Measurements from ENCODE around the gene DGCR6.

DNA sequence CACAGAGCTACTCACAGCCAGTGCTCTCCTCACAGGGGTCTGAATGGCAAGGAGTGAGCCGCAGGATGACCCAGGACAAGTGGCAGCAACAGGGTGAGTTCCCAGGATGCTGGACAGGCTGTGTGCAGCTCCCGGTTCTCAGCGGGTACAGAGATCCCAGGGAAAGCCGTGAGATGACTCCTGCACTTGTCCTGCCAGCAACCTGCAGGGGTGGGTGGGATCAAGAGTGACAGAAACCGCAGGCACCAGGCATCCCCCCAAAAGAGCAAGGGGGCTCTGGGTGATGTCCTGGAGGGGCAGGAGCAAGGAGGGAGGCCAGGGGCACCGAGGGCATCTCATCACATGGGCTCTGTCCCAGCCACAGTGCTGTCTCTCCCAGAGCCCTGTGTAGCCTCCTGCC, 45.9 kb downstream of the DGCR6 start:
- TF ChIP-seq, protein P1, sequence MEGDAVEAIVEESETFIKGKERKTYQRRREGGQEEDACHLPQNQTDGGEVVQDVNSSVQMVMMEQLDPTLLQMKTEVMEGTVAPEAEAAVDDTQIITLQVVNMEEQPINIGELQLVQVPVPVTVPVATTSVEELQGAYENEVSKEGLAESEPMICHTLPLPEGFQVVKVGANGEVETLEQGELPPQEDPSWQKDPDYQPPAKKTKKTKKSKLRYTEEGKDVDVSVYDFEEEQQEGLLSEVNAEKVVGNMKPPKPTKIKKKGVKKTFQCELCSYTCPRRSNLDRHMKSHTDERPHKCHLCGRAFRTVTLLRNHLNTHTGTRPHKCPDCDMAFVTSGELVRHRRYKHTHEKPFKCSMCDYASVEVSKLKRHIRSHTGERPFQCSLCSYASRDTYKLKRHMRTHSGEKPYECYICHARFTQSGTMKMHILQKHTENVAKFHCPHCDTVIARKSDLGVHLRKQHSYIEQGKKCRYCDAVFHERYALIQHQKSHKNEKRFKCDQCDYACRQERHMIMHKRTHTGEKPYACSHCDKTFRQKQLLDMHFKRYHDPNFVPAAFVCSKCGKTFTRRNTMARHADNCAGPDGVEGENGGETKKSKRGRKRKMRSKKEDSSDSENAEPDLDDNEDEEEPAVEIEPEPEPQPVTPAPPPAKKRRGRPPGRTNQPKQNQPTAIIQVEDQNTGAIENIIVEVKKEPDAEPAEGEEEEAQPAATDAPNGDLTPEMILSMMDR (IDR thresholded peaks at IDR 0.05) = no peak
- no peak for TF ChIP-seq POLR2A (IDR thresholded peaks at IDR 0.05)

All from body of pancreas (tissue), 4 donors.